GM10266 (cell line): ENCODE data around the gene TOMM20.

Experiments used
- DNase-seq: peaks from one replicate; pipeline ENCODE4 v3.0.0; 2012; ENCODE audit errors: extremely low spot score
- CTCF ChIP-seq: IDR thresholded peaks from 2 replicates; pipeline ENCODE4 v1.5.1; 2012; ENCODE audit warnings: mild to moderate bottlenecking, low read depth; ENCODE audit not compliant: control insufficient read depth, insufficient read depth; ENCODE audit errors: missing control alignments

TOMM20 gene

DNA sequence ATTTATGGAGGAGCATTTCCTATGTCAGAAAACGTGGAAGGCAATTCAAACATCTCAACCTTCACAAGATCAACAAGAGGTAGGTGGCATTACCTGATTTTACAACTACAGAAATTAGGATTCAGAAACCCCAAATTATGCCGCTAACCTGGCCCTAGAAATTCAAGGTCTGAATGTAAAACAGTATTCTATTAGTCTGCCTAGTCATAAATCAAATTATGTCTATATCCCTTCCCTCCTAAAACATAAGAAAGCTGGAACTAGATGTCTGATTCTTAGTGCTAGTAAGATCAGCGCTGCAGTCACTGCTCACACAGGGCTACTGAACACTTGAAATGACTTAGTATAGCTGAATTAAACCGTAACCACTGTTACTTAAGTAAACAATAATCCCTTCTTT is 1.4 kb downstream of the TOMM20 start:
- no peak for TF ChIP-seq CTCF
- no peak for DNase-seq

- no peak for DNase-seq
- no peak for TF ChIP-seq CTCF
Observed at GRCh38 chr1:235124665-235125064, 4.0 kb downstream of the TOMM20 start.

DNA sequence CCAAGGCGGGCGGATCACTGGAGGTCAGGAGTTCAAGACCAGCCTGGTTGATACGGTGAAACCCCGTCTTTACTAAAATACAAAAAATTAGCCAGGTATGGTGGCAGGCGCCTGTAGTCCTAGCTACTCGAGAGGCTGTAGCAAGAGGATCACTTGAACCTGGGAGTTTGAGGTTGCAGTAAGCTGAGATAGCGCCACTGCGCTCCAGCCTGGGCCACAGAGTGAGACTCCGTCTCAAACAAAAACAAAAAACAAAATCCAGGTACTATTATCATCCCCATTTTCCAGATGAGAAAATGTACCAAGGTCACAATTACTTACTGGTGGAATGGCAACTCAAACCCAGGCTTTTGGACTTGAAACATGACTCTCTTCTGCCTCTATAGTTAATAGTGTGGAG is 4.5 kb downstream of the TOMM20 start:
- TF ChIP-seq CTCF: no peak

DNA sequence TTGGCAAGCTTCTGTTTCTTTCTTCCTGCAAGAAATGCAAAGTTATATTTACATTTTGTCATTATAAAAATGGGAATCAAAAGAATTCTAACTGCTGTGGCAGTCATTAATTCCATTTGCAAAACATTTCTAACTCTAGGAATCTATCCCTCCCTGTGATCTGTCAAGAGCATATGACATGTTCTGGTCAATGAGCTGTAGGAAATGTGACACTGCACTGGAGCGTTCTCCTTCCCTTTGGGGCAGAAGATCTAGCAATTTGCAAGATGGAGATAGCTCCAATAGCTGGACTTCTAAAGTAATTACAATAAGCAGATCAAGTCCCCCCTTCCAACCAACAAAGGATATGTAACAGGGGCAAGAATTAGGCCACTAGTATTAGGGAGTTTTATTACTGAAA is 6.3 kb downstream of the TOMM20 start:
- TF ChIP-seq CTCF: no peak
- no peak for DNase-seq

More for the DNA sequence above, 4.5 kb downstream of the TOMM20 start:
- no peak for DNase-seq

DNA sequence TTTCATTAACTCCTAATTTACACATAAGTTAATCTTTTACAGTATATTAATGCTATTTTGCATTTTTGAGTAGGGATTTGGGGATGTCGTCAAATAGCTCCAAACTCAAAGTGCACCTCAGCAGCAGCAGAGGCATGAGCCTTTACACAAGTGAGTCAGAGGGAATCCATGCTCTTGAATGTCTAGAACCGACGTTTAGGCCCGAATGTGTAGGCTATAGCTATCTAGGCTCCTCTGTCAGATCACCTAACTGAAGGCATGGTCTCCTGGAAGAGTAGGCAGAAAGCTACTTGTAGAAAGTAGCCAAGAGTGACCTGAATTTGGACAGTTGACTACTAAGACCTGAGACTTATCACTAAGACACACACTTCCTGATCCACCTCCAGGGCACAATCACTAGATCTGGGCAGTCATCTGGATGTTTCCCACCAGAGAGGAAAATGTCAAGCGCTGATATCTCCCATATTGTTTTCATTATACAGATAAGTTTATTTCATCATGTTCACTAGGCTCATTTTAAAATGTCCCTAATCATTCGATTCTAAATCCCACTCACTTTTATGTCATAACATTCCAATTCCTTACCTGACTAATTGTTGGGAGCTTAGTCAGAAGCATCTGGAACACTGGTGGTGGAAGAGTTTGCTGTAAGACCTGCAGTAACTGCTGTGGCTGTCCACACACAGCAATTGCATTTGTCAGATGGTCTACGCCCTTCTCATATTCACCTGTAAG is 15.3 kb downstream of the TOMM20 start:
- TF ChIP-seq CTCF: no peak

DNA sequence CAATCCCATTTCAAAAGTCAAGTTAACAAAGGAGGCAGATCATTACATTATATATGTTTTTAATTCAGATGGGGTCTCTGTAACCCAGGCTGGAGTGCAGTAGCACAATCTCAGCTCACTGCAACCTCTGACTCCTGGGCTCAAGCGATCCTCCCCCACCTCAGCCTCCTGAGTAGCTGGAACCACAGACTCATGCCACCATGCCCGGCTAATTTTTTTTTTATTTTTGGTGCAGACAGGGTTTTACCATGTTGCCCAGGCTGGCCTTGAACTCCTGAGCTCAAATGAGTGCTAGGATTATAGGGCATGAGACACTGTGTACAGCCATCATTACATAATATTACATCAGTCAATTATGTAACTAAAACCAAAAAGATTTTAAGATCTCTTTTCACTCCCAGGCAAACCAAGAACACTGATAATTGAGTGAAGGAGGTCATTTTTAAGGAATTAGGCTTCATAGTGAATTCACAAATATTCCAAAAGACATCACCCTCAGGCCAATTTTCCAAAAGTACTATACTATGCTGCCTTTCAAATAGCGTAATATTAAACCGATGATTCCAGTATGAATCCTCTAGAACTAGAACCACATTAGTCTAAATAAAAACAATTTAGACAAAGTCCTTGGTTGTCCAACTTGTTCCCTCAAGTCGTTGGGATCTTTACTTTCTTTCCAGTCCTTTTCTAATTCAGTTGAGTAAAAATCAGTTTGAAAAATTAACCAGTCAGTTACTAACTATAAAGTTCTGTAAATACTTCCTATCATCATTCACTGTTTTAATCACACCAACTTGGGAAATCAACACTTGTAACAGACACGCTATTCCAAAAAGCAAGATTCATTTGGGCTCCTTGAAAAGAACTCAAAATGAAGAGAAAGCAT is 16.1 kb downstream of the TOMM20 start:
- DNase-seq: no peak
- no peak for TF ChIP-seq CTCF

More for the DNA sequence above, 15.3 kb downstream of the TOMM20 start:
- DNase-seq: no peak

DNA sequence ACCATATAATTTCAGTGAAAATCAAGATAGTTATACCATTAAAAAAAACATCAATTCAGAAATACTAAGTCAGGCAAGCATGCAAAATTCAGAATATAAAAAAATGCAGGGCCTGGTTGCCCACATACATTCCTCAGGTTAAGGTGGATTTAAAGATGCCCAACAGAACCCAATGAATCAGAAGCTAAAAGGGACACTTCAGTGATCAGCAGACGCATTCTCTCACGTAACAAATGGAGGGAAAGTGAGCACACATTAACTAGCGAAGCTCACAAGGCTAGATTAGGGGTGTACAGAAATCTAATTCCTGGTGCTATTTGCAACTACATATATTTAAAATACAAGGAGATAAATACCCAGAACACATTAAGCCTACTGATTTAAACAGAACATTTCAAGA is 17.5 kb downstream of the TOMM20 start:
- no peak for TF ChIP-seq CTCF
- no peak for DNase-seq
